GM21447 (cell line): ENCODE results near the gene CDKN2B.
"Not testable (repeated sequence)": the region's sequence is repeated elsewhere in the genome, so short reads cannot be mapped to it uniquely, and the experiment has no call there.

Experiments used
- ATAC-seq: cut with Tn5 transposase; IDR thresholded peaks from one replicate; pipeline ENCODE4 v1.9.1; 2021; ENCODE audit not compliant: unreplicated experiment

The CDKN2B gene, protein sequence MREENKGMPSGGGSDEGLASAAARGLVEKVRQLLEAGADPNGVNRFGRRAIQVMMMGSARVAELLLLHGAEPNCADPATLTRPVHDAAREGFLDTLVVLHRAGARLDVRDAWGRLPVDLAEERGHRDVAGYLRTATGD

DNA sequence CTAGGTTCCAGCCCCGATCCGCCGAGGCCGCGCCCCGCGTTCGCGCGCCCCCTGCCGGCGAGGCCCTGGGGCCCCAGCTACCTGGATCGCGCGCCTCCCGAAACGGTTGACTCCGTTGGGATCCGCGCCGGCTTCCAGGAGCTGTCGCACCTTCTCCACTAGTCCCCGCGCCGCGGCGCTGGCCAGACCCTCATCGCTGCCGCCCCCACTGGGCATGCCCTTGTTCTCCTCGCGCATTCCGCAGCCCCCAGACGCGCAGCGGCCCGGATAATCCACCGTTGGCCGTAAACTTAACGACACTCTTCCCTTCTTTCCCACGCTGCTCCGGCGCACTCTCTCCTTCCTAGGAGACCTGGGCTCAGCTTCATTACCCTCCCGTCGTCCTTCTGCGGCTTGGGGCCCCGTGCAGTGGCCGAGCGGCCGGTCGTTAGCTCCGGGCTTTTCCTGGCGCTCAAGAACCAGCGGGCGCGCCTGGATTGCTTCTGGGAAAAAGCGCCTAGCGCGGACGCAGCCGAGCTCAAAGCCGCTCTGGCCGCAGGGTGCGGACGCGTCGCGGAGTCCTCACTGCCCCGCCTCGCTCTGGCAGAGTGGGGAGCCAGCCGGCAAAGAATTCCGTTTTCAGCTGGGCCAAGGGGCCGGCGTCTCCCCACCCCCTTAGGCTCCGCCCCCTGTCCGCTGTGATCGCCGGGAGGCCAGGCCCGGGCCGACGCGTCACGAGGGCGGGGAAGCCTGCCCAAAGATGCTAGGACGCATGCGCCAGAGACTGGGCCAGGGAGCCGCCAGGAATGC, at the start of gene CDKN2B:
Gene CDKN2B, minus strand, starts transcription at position 589 of the 789 bp plus-strand sequence. Its CDS starts 352 bp downstream, at position 237.
- peak; percentile 83 for ATAC-seq

DNA sequence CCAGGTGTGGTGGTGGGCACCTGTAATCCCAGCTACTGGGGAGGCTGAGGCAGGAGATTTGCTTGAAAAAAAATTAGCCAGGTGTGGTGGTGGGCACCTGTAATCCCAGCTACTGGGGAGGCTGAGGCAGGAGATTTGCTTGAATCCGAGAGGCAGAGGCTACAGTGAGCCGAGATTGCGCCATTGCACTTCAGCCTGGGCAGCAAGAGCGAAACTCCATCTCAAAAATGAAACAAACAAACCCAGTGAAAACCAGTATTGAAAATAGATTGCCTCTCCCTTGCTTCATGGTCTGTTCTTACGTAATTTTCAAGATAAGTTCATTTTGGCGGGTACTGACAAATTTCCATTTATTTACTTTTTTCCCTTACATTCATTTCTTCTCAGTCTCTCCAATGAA, 48.9 kb upstream of the CDKN2B start:
- not testable (repeated sequence) for ATAC-seq

DNA sequence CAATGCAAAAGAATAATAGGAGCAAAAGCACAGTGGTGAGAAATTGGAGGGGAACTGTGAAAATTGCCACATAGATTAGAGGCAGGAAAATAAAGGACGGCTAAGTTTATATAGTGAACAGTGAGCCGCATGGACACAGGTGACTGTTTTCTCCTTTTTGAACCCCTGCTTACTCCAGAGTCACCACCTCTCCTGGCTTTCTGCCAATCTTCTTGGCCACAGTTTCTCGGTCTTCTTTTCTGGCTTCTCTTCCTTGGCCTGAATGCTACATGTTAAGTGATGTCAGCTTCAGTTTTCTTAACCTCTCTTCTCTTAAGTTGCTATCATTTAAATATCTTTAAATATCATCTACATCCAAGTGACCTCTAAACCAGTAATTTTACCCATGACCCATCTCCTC, 47.3 kb upstream of the CDKN2B start:
- no peak for ATAC-seq

DNA sequence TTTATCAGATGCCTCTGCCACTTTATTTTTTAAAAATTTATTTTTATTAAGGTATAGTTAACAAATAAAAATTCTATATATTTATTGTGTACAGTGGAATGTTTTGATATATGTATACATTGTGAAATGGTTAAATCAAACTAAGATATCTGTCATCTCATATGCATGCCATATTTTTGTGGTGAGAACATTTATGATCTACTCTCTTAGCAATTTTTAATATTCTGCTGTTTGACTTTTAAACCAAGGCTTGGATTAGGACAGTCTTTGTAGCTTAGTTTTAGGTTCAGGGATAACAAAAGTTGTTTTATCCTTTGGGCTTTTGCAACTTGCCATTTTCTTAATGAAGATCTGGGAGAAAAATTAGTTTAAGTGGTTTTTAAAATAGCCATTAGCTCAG, 46.0 kb upstream of the CDKN2B start:
- no peak for ATAC-seq

DNA sequence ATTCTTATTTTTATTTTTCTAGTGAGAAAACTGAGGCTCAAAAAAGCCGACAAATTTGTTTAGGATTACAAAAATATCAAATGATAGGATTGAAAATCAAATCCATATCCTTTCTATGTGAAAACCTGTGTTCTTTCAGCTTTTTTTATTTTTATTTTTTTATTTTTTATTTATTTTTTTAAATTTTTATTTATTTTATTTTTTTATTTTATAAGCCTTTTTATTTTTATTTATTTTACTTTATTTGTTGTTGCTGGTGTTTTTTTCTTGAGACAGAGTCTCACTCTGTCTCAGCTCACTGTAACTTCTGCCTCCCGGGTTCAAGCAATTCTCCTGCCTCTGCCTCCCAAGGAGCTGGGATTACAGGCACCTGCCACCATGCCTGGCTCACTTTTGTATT, 45.4 kb upstream of the CDKN2B start:
- no peak for ATAC-seq

DNA sequence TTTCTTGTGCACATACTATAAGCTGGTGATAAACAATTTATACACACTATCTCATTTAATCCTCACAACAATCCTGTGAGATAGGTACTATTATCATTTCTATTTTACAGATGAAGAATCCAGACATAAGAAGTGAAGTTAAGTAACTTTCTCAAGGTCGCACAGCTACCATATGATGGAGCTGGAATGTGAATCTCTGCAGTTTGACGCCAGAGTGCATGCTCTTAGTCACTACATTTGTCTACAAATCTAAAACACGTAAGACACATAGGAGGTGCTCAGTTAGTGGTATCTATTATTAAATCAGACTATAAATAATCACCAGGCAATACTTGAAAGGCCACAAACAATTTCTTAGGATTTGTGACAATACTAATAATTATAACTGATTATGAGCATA, 45.0 kb upstream of the CDKN2B start:
- ATAC-seq, result no peak

DNA sequence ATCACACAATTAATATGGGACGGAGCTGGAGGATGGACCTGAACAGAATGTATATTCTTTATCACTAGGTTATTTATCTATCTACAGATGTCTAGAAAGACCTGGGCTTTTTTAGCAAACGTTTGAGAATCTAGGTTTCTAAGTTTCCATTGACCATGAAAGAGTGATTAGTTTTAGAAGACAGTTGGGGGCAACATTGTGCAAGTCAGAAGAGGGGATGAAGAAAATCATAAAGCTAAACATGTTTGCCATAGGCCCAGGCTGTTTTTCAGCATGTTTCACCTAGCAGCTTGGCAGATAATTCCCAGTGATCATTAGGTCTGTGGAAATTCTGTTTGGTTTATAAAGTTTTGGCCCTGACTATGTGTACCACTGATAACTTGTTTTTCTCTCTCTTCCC, 44.1 kb upstream of the CDKN2B start:
- ATAC-seq, result no peak

DNA sequence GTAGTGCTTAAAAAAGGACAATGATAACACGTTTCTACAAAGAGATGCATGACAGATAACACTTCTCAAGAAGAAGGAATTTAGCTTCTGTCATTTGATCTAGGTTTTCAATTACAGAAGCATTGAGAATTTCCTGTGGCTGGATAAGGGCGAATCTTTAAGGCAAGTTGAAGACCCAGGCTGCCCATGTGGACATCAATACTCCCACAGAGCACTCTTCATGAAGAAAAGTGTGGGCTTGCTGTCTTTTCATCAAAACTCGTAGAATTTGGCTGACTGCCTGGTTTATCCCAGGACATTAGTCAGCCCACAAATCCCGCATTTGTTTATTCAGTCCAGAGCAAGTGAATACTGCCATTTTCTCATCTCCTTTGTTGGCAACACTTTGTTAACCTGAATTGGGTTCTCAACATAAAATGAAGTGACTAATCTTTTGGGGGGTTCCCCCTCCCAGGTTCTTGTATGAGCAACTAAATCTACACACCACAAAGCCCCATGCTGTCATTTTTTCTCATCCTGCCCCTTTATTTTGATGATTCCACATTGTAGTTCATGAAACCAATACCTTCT, 43.4 kb upstream of the CDKN2B start:
- ATAC-seq, result no peak

DNA sequence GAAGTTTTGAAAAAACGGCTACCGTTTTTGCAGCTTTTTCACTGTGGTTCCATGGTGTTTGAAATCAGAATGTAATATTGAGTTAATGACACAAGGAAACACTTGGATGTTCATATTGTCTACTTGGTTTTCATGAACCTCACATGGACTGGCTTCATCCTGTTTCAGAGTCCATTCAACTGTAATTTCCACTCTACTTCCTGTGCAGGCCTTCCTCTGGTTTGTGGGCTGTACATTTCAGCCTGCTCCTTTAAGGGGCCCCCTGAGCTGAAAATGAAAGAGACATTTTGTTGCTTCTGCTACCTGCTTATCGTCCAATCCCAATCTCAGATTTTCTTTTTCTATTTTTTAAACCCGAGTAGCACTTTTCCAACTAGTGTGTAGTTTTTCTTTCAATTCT, 41.8 kb upstream of the CDKN2B start:
- peak; percentile 93 for ATAC-seq

DNA sequence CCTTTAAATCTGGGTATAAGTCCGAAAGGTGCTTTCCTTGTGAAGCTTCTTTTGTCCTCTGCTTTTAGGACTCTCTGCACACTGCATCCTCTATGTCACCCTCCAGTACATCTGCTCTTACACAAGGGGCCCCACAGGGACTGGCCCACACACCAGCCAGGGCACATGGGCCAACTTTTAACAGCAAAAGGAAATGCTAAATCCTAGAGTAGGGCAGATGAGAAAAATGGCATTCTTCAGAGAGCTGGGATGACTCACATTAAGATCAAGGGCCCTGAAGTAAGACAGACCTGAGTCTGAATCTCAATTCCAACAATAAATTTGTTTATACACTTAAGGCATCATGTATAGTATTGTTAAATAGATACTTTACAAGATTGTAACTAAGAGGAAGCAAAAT, 40.3 kb upstream of the CDKN2B start:
- no peak for ATAC-seq

DNA sequence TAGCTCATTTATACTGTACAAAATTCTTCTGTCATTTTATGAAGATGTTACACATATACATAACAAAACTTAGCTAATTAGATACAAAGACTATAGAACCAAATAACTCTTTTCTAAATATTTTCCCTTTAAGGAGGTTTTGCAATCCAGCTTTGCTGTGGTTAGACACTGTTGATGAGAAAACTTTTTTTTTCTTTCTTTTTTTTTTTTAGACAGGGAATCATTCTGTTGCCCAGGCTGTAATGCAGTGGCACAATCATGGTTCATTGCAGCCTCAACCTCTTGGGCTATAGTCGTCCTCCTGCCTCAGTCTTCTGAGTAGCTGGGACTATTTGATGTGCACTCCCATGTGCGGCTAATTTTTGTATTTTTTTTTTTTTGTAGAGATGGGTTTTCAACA, 38.5 kb upstream of the CDKN2B start:
- no peak for ATAC-seq

DNA sequence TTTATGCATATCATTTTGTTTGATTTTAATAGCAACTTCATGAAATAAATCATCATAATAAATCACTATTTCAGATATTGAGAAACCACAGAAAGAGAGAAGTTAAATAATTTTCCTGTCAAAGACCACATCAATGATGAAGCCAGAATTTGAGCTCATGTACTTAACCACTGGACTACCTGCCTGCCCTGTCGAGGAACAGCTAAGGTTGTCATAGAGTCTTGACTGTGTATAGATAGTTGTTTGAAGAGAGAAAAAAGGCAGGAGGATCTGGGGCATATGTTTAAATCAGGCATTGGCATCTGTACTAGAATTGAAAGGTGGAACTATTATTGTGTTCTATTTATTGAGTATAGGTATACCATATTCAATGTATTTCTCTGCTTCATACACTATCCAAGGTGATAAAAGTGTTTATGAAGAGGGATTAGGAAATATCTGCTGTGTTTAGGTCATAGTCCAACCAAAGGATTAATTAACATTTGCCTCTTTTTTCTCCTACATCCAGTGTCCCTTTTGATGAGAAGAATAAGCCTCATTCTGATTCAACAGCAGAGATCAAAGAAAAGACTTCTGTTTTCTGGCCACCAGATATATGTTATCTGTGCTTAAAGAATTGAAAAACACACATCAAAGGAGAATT, 37.3 kb upstream of the CDKN2B start:
- ATAC-seq, result no peak

DNA sequence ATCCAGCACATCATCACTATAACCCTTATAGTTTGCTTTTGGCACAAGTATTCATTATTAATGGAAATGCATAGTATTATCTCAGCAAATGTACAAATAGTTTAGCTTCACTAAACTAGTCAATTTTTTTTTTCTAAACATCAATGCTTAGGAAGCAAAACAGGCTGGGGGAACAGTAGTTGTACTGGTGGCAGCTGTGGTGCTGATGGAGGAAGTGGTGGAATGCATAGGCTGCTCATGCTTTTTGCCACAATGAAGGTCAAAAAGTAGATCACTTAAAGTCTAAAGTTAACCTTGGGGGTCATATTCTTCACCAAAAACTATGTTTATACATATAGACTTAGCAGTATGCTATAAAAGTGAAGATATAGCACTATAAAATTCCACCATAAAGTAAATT, 36.3 kb upstream of the CDKN2B start:
- no peak for ATAC-seq

DNA sequence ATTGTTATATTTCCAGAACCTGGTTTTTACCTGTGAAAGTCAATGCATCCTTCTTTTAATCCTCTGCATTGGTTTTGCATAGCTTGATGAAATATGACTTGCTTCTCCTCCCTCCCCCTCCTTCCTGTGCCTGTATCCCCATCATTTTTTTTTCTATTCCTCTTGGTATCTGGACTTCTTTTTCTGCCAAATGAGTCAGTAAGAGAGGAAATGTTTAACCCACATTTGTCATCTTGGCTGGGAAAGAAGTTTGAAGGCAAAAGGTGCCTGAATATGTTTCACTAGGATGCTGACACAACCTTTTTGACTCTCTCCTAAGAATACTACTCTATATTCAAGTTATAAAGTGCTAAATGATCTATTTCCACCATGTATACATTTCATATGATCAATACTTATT, 35.5 kb upstream of the CDKN2B start:
- no peak for ATAC-seq

DNA sequence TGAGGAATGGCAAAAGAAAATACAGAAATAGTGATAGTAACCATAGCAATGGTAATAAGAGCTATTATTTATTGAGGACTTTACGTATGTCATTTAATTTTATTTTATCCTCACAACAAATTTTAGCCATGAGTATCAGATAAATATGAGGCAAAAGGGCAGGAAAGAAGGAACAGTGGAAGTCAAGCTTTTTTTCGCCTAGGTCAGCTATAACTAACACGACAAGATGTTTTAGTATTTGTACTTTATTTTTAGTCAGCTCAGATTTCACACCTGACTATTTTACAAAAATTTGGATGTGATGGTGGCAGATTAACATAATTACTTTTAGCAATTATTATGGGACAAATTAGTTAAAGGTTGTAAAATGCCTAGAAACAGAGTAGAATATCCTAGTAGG, 34.8 kb upstream of the CDKN2B start:
- no peak for ATAC-seq

DNA sequence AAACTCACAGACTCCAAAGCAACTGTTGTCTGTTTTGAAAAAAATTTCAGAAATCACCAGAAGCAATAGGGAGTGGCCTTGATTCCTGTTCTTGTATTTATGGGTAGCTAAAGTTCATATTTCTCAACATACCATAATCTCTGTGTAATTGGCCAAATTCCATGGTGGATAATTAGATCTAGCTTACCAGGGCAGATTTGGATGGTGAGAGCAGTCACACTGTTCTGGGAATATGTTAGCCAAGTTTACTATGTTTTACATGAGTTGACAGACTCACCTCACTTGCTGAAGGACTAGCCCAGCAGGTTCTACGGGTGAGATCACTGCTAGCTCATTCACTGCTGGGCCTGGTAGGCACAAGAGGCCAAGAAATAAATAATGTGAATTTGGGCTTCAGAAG, 32.7 kb upstream of the CDKN2B start:
- ATAC-seq, result no peak

DNA sequence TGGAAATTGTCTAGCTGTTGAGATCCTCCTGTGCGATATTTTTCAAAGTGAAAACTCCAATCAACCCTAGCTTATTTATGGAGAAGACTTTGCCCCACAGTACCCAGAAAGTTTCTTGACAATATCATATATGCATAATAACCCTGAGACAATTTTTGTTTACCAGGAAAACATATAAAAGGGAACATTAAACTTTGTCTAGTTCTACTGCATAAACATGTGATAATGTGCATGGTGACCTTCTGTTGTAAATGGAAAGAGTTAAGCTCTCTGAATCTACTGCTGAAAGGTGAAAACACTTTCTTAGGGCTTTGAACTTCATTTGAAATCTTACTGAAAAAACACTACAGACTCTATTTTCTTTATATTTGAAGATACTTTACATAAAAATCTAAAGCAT, 32.2 kb upstream of the CDKN2B start:
- no peak for ATAC-seq

DNA sequence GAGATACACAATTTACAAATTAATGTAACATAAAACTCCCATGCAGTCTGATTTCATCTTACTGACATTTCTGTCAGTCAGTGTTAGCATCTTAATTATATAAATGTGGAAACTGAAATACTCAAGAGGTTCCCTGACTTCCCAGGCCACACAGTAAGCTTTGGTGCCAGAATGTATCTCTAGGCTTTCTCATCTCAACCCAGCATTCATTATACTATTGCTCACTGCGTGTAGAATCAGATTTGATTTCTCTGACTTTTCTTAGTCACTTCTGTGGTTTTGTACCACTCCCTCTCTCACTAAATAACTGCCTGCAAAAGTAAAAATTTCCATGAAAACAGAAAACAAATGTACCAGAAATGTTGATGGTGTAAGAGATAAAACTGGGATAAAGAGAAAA, 31.7 kb upstream of the CDKN2B start:
- ATAC-seq, result no peak

DNA sequence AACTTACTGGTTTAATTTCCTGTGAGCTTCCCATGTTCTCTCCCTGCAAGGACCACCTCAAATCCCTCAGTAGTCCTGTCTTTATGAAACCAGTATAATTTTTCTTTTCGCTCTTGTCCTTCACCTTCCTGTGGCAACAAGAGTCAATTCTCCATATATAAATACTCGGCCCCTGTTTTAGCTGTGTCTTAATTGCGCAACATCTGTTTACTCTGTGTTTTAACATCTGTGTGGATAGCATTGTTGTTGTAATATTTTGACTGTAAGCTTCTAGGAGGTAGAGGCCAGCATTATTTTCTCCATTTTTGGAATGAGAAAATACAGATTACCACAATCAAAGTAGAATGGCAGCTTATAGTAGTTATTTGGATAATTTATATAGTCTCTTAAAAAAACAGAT, 30.2 kb upstream of the CDKN2B start:
- ATAC-seq, result no peak

DNA sequence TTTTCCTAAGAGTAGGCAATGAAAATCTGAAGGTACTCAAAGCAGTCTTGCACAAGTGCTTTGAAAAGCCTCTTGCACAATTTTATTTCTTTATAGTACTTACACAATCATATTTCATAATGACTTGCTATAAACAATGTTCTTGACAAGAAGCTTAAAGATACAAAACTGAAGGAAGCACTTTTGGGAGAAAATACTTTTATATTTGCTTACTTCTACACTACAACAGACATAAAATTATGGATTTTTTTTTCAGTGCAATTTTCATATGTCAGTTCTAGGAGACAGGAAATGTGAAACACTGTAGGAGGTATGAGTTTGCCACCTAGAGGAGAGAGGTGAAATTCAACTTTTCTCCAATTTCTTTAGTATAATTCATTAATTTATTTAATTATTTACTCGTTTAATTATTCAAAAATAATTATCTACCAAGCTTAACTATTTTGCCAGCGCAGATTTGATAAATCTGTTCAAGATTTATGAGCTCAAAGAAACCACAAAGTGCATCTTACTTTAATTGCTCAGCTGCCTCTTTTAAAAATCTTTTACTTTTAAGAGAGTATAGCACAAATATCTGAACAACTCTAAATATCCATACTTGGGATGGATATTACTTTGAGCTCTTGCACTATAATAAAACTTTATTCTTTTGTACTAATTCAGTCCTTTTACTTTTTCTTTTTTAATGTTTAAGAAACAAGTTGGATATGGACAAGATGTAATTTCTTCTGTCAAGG, 29.0 kb upstream of the CDKN2B start:
- no peak for ATAC-seq

DNA sequence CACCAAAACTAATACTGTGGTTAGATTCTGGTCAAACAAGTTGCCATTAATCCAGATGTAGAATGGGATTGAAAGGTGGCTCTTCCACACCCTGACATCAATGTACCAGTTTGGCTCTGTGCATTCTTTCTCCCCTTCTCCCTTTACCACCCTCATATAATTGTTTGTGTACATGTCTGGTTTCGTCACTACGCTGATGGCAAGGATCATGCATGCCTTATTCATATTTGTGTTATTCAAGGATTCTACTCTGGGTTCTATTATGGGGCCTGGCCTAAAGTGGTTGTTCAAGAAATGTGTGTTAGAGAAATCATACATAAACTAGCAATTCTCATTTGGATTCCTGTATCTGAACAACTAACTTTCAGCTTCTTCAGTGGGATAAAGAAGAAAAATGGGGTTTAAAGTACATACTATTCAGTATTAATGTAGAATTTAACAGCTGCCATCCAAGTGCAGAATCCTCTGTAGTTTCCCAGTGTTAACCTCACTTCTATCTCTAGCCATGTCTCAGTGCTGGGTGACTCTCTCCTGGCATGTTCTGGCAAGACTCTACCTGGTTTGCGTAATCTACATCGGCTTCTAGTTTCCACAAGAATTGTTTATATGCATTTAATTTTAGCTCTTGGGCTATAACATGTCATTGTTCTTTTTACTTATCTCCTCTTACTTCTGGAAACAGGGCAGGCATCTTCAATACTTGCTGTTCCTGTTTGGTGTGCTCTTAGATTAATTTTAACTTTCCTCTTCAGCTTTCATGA, 27.9 kb upstream of the CDKN2B start:
- ATAC-seq, result no peak
